IPS-NIHi11 (cell line): ENCODE data around the gene GLIPR2.
"Not testable (repeated sequence)": the region's sequence is repeated elsewhere in the genome, so short reads cannot be mapped to it uniquely, and the experiment has no call there.

Source experiments
- DNase-seq: peaks from one replicate; pipeline ENCODE4 v3.0.0; 2012; ENCODE audit warnings: mixed read lengths, low spot score

The GLIPR2 gene

GRCh38 chr9:36163786-36164170 lies 27.2 kb downstream of the GLIPR2 start:
- no peak for DNase-seq

- DNase-seq, result no peak
These were observed 27.8 kb downstream of the GLIPR2 start for GRCh38 chr9:36164372-36164771.

DNA sequence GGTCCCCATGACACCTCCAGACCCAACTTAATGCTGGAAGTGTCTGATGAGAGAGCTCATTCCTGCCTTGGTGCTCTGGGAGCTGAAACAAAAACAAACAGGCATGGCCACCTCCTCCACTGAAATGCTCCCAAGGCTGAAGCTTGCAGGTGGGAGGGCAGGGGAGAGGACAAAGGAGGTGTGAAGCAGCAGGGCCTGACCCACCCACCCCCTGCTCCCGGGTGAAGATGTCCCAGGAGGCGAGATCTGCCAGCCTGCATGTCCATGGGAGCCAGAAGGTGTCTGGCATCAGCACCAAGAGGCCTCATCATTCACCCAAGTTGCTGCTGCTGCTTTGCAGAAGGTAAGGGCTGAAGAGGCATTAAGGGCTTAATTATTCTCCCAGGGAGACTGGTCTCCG lies 28.5 kb downstream of the GLIPR2 start:
- no peak for DNase-seq

DNA sequence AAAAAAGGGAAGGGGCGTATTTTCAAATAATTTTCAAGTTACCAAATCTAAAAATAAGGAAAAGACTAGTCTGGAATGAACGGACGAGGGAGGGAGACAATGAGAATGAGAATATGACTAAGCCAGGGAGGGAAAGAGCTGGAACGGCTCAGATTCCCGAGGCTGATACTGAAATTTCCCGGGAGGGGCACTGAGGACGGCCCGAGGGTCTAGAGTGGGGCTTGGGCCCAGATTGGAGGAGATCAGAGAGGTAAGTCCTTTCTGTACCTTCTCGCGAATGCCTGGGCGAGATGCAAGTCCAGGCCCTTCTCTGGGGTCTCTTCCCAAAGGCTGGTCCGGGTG lies 29.3 kb downstream of the GLIPR2 start:
- no peak for DNase-seq

DNA sequence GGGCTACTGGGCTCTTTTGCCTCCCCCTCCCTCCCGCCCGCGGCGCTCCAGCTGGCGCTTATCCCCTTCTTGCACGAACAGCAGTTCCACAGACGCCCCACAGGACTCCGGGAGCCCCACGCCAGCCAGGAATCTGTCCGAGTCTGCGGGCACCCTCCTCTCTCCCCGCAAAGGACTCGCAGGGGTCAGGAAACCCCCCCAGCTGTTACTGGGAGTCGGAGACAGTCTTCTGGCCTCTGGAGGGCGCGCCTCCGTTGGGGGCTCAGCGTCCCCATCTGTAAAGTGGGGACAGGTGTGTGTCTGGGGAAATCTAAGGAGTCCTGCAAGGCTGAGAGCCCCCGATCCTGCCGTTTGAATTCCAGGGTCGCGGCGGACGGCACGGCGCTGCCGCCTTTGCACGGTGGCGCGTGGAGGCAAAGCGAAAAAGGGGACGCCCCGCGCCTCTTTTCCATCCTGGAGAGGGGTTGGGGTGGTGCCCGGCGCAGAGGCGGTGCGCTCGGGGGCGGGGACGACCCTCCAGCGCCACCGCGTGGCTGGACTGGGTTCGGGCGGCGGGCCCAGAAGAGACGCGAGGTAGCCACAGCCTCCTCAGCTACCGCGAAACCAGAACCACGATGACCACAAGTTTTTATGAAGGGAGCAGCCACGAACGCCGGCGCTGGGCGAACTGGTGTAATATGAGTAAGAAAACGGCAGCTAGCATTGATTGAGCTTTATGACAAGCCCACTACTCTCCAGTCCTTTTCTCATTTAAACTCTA lies 29.8 kb downstream of the GLIPR2 start:
- peak; percentile 96 for DNase-seq

DNA sequence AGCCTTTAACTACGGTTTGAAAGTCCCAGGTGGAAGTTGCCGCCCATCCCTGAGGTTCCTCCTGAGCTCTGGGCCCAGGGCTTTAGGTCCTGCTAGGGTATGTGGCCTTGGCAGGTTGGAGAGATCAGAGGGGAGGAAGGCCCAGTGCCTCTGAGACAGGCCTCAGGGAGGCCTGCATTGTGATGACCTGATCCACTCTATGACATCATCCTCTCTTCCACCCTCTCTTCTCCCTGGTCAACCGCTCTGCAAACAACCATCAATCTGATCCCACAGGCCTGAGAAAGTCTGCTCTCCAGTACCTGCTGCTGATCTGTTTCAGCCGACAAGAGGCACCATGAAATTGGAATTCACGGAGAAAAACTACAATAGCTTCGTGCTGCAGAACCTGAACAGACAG lies 32.6 kb downstream of the GLIPR2 start, which contains the start of gene CCIN:
CCIN (plus strand) TSS at position 223 of the 400 bp plus-strand sequence; CDS start at position 338, 115 bp downstream.
- DNase-seq, result no peak

DNA sequence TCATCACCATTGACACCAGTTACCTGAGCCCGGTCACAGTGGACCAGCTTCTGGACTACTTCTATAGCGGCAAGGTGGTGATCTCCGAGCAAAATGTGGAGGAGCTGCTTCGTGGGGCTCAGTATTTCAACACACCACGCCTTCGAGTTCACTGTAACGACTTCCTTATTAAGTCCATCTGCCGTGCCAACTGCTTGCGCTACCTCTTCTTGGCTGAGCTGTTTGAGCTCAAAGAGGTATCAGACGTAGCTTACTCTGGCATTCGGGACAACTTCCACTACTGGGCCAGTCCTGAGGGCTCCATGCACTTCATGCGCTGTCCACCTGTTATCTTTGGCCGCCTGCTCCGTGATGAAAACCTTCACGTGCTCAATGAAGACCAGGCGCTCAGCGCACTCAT lies 33.2 kb downstream of the GLIPR2 start:
- DNase-seq, result no peak

- no peak for DNase-seq
These were observed 34.0 kb downstream of the GLIPR2 start for GRCh38 chr9:36170531-36170930.

- no peak for DNase-seq
These were observed 37.3 kb downstream of the GLIPR2 start for GRCh38 chr9:36173861-36174260.

- DNase-seq, result no peak
These were observed 37.7 kb downstream of the GLIPR2 start for GRCh38 chr9:36174271-36174670.

DNA sequence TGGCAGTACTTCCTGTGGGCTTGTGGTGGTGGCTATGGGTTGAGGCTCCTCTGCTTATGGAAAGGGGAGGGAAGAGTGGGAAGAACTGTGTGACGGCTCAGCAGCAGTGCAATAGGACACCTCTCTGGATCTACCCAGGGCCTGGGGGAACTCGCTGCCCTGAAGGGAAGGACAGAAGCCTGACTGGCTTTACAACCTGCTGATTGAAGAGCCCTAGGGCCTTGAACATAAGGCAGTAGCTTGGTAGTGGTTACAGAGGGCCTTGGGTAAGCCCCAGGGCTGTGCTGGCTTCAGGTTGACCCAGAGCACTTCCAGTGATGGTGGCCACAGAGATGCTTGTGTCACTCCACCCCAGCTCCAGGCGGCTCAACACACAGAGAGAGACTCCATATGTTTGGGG lies 38.2 kb downstream of the GLIPR2 start:
- no peak for DNase-seq

DNA sequence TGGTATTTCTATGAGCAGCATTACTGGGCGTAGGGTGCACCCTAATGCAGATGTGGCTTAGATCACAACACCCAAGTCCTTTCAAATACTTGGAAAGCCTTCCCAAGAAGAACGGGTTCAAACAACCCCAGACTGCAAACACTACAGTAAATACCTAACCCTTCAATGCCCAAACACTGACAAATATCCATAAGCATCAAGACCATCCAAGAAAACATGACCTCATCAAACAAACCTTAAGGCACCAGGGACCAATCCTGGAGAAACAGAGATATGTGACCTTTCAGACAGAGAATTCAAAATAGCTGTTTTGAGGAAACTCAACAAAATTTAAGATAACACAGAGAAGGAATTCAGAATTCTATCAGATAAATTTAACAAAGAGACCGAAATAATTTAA lies 38.7 kb downstream of the GLIPR2 start:
- DNase-seq, result not testable (repeated sequence)

- DNase-seq, result not testable (repeated sequence)
These were observed 40.0 kb downstream of the GLIPR2 start for GRCh38 chr9:36176496-36176895.

DNA sequence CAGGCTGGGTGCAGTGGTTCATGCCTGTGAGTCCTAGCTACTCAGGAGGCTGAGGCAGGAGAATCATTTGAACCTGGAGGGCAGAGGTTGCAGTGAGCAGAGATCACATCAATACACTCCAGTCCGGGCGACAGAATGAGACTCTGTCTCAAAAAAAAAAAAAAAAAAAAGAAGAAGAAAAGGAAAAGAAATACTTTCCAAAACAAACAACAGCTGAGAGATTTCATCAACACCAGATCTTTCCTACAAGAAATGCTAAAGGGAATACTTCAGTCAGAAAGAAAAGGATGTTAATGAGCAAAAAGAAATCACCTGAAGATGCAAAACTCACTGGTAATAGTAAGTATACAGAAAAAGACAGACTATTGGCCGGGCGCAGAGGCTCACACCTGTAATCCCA lies 41.0 kb downstream of the GLIPR2 start:
- no peak for DNase-seq

- not testable (repeated sequence) for DNase-seq
These were observed 43.7 kb downstream of the GLIPR2 start for GRCh38 chr9:36180243-36180642.

DNA sequence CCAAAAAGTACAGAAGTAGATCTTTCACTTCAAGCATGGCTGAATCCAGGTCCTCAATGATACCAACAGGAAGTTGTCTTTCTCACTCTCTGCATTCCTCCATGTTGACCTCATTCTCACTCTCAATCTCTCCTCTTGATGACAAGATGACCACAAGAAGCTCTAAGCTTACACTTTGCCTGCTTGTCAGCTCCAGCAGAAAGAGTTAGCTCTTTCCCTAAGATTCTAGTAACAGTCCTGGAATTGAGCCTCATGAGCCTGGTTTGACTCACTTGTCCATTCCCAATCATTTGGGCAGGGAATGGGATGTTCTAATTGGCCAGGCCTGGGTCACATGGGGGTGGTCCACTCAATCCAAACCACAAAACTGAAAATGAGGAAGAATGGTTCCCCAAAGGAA lies 50.9 kb downstream of the GLIPR2 start:
- DNase-seq, result no peak

DNA sequence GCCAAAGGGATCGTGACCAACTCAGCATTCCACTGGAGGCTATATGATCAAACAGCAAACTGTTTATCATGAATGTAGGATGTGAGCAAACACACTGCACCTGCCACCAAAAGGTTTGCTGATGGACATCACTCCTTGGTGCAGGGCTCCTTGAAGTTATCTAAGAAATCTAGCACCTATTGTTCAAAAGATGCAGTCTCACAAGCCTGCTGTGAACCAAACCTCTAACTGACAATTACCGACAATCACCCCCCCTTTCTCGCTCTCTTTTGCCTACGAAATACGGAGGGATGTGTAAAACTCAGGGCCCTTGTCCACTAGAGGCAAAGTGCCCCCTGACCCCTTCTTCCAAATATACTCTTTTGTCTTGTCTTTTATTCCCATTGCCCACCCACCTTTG lies 51.7 kb downstream of the GLIPR2 start:
- no peak for DNase-seq

- DNase-seq, result no peak
These were observed 53.4 kb downstream of the GLIPR2 start for GRCh38 chr9:36189976-36190375.

GRCh38 chr9:36190388-36191289 lies 54.1 kb downstream of the GLIPR2 start, which contains the start of gene CLTA:
CLTA (plus strand) TSS chr9:36190921; CDS start chr9:36191057, 136 bp downstream.
- DNase-seq, result peak; percentile 100

GRCh38 chr9:36191290-36191645 lies 54.7 kb downstream of the GLIPR2 start:
- DNase-seq, result peak; percentile 42

DNA sequence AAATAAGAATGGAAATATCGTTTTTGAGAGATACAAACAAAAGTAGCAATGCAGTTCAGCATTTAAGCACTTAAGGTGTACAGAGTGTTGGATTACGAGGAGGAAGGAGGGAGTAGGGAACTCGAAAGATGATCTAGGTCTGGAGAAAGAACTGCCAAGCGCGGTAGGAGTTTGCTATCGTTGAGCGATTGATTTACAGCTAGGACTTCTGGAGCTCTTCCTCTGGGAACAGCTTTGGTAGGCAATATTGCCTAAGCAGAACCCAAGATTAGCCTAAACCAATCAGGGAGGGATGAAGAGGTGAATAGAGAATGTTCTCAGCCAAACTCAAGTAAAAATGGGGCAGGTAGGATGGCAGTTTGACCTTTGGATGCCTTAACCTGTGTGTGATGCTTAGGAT lies 55.2 kb downstream of the GLIPR2 start:
- peak; percentile 39 for DNase-seq

- DNase-seq, result no peak
These were observed 55.7 kb downstream of the GLIPR2 start for GRCh38 chr9:36192196-36192595.

GRCh38 chr9:36193023-36193422 lies 56.5 kb downstream of the GLIPR2 start:
- no peak for DNase-seq
